Measurements from ENCODE around the gene CPNE5.

DNA sequence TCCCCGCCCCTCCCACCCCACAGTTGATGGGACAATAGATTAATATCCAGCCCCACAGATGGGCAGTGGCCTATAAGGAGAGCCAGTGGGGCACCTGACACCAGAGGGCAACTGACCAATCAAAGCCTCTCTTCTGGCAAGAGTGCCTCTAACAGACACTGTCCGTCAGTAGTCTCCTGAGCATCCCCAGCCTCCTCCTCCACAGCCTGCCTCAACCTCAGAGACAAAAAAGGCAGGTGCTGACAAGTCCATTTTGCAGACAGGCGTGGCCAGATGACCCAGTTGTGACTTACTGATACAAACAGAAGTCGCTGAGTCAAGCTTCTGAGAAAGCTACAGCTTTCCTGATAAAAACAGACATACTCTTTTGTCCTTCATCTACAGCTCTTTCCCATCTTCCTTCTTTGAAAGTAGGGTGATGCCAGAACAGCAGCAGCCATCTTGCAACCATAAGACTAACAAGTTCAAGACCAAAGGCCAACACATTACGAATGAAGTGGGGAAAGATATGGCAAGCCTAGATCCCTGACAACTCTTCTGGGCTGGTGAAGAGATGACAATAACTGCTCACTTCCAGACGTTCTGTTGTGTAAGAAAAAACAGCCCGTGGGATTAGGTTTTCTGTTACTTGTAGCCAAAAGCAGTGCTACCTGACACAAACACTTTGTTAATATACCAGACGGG is 23.1 kb upstream of the CPNE5 start:
- TF ChIP-seq, protein P1, sequence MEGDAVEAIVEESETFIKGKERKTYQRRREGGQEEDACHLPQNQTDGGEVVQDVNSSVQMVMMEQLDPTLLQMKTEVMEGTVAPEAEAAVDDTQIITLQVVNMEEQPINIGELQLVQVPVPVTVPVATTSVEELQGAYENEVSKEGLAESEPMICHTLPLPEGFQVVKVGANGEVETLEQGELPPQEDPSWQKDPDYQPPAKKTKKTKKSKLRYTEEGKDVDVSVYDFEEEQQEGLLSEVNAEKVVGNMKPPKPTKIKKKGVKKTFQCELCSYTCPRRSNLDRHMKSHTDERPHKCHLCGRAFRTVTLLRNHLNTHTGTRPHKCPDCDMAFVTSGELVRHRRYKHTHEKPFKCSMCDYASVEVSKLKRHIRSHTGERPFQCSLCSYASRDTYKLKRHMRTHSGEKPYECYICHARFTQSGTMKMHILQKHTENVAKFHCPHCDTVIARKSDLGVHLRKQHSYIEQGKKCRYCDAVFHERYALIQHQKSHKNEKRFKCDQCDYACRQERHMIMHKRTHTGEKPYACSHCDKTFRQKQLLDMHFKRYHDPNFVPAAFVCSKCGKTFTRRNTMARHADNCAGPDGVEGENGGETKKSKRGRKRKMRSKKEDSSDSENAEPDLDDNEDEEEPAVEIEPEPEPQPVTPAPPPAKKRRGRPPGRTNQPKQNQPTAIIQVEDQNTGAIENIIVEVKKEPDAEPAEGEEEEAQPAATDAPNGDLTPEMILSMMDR (conservative IDR thresholded peaks at IDR 0.05 in 1 of 2, IDR thresholded peaks at IDR 0.05 in 1 of 2; ENCODE audit: low read depth in 1 of 2, low read length in 2 of 2), result no peak
- TF ChIP-seq EZH2 (IDR thresholded peaks at IDR 0.05; ENCODE audit: low read length, missing control alignments), result no peak
